Mesenchymal stem cell (in vitro differentiated cells and primary cell): Measurements from ENCODE around the gene FBXW8.

Experiments used
- DNase-seq: peaks from one replicate; pipeline ENCODE4 v3.0.0-alpha.2; 2013
- H2AFZ ChIP-seq: one replicate; pipeline ENCODE4 v1.6.1; 2013; ENCODE audit warnings: low read depth, mild to moderate bottlenecking, control low read depth, inconsistent platforms, low read length, moderate library complexity
- H2AK5ac ChIP-seq: 2 replicates; pipeline ENCODE4 v1.6.1; 2013; ENCODE audit warnings: low read length, moderate library complexity, mild to moderate bottlenecking, inconsistent platforms; ENCODE audit not compliant: severe bottlenecking
- H2BK120ac ChIP-seq: one replicate; pipeline ENCODE4 v1.6.1; 2013; ENCODE audit warnings: low read depth, mild to moderate bottlenecking, inconsistent platforms, low read length, moderate library complexity
- H2BK12ac ChIP-seq, 2 experiments: one replicate each; pipeline ENCODE4 v1.6.1; 2013; ENCODE audit warnings: inconsistent platforms in 2 of 2, low read length in 2 of 2, mild to moderate bottlenecking in 2 of 2, moderate library complexity in 2 of 2, control low read depth in 1 of 2
- H2BK15ac ChIP-seq: one replicate; pipeline ENCODE4 v1.6.1; 2013; ENCODE audit warnings: mild to moderate bottlenecking, low read depth, inconsistent platforms; ENCODE audit not compliant: poor library complexity, severe bottlenecking
- H2BK5ac ChIP-seq: 2 replicates; pipeline ENCODE4 v1.6.1; 2013; ENCODE audit warnings: low read depth, mild to moderate bottlenecking, low read length, control low read depth, inconsistent platforms; ENCODE audit not compliant: poor library complexity, severe bottlenecking
- H3K14ac ChIP-seq, 2 experiments: one replicate each; pipeline ENCODE4 v1.6.1; 2013; ENCODE audit warnings: inconsistent platforms in 2 of 2, low read length in 2 of 2, control low read depth in 1 of 2, mild to moderate bottlenecking in 1 of 2, moderate library complexity in 1 of 2
- H3K18ac ChIP-seq, 2 experiments: one replicate each; pipeline ENCODE4 v1.6.1; 2013; ENCODE audit warnings: inconsistent platforms in 2 of 2, low read length in 2 of 2, control low read depth in 1 of 2, low read depth in 1 of 2, mild to moderate bottlenecking in 1 of 2
- H3K23ac ChIP-seq, 2 experiments: one replicate each; pipeline ENCODE4 v1.6.1; 2013; ENCODE audit warnings: inconsistent platforms in 2 of 2, low read length in 2 of 2, mild to moderate bottlenecking in 2 of 2, moderate library complexity in 2 of 2, control low read depth in 1 of 2
- H3K27ac ChIP-seq: 2 replicates; pipeline ENCODE4 v1.5.1; 2013; ENCODE audit warnings: mild to moderate bottlenecking, moderate library complexity, low read length, control low read depth, inconsistent platforms; ENCODE audit not compliant: poor library complexity, severe bottlenecking
- H3K27me3 ChIP-seq, 2 experiments: 2 replicates each; pipeline versions ENCODE4 v1.6.1 to v1.7.0; 2013; ENCODE audit warnings: low read length in 2 of 2, mild to moderate bottlenecking in 2 of 2, moderate library complexity in 2 of 2, control low read depth in 1 of 2, inconsistent platforms in 1 of 2; ENCODE audit not compliant: control insufficient read depth in 1 of 2, insufficient read depth in 1 of 2
- H3K36me3 ChIP-seq, 2 experiments: 2 replicates each; pipeline versions ENCODE4 v1.6.1 to v1.7.0; 2013; ENCODE audit warnings: low read length in 2 of 2, control low read depth in 1 of 2, inconsistent platforms in 1 of 2, low read depth in 1 of 2, mild to moderate bottlenecking in 1 of 2; ENCODE audit not compliant: insufficient read depth in 2 of 2, control insufficient read depth in 1 of 2
- H3K4ac ChIP-seq, 2 experiments: one replicate each; pipeline ENCODE4 v1.6.1; 2013; ENCODE audit warnings: inconsistent platforms in 2 of 2, low read length in 2 of 2, mild to moderate bottlenecking in 2 of 2, moderate library complexity in 2 of 2, control low read depth in 1 of 2, low read depth in 1 of 2
- H3K4me1 ChIP-seq: 2 replicates; pipeline ENCODE4 v1.6.1; 2013; ENCODE audit warnings: low read depth, low read length, control low read depth; ENCODE audit not compliant: control insufficient read depth, insufficient read depth
- H3K4me2 ChIP-seq: 2 replicates; pipeline ENCODE4 v1.6.1; 2013; ENCODE audit warnings: low read length, mild to moderate bottlenecking, inconsistent platforms; ENCODE audit not compliant: poor library complexity, severe bottlenecking
- H3K4me3 ChIP-seq, 2 experiments: 2 replicates each; pipeline versions ENCODE4 v1.5.1 to v1.7.0; 2013; ENCODE audit warnings: low read length in 2 of 2, mild to moderate bottlenecking in 2 of 2, control low read depth in 1 of 2, low read depth in 1 of 2; ENCODE audit not compliant: insufficient read depth in 1 of 2
- H3K79me1 ChIP-seq: replicated peaks from 2 replicates; pipeline ENCODE4 v1.6.1; 2013; ENCODE audit warnings: mild to moderate bottlenecking, control low read depth, low read length, inconsistent platforms; ENCODE audit not compliant: poor library complexity, severe bottlenecking
- H3K9ac ChIP-seq: 2 replicates; pipeline ENCODE4 v1.7.0; 2013; ENCODE audit warnings: mild to moderate bottlenecking, low read length, moderate library complexity
- H3K9me3 ChIP-seq: 2 replicates; pipeline ENCODE4 v1.7.0; 2013; ENCODE audit warnings: mild to moderate bottlenecking, low read length; ENCODE audit not compliant: control insufficient read depth
- H4K8ac ChIP-seq: one replicate; pipeline ENCODE4 v1.6.1; 2013; ENCODE audit warnings: inconsistent platforms, mild to moderate bottlenecking, low read length, moderate library complexity
- H4K91ac ChIP-seq: one replicate; pipeline ENCODE4 v1.6.1; 2013; ENCODE audit warnings: mild to moderate bottlenecking, low read length, inconsistent platforms
- WGBS: methylation state at CpG from one replicate; pipeline ENCODE4 v1.1.7; 2013; ENCODE audit warnings: mixed read lengths; 5-methylcytosine and 5-hydroxymethylcytosine counted together

Gene FBXW8

GRCh38 chr12:117039891-117040309 is 129.2 kb downstream of the FBXW8 start:
- Histone ChIP-seq H3K4me1 (peaks cover 5% of the 10 kb centered on the region), H3K9ac (no peak overlapping the region), H3K23ac (no peak overlapping the region), H2BK12ac (no peak overlapping the region), H3K18ac (no peak overlapping the region), H3K14ac (no peak overlapping the region), H3K36me3 (no peaks in the 10 kb centered on the region), H3K27ac (no peak overlapping the region), H3K27me3 (peaks cover 9 to 46% of the 10 kb centered on the region in 2 experiments), H3K4me3 (no peak overlapping the region), H3K79me1 (no peaks in the 10 kb centered on the region), H3K9me3 (no peaks in the 10 kb centered on the region), H2BK5ac (no peak overlapping the region), H2AFZ (no peak overlapping the region), H4K8ac (no peak overlapping the region), H4K91ac (no peak overlapping the region), H3K4me2 (no peak overlapping the region), H2BK15ac (no peak overlapping the region), H2AK5ac (no peak overlapping the region), H2BK120ac (no peak overlapping the region), H3K4ac (no peak overlapping the region)
- 91% methylated on average over 19 of the region's 19 CpGs for WGBS
- no peak for DNase-seq

GRCh38 chr12:117040496-117040895 is 129.7 kb downstream of the FBXW8 start:
- Histone ChIP-seq H4K91ac (no peak overlapping the region), H2BK5ac (no peak overlapping the region), H2BK12ac (no peak overlapping the region), H3K9ac (no peak overlapping the region), H3K79me1 (no peaks in the 10 kb centered on the region), H3K27ac (no peak overlapping the region), H4K8ac (no peak overlapping the region), H2AK5ac (no peak overlapping the region), H2BK15ac (no peak overlapping the region), H3K27me3 (peaks cover 9 to 46% of the 10 kb centered on the region in 2 experiments), H3K4ac (no peak overlapping the region), H2BK120ac (no peak overlapping the region), H2AFZ (no peak overlapping the region), H3K4me3 (no peak overlapping the region), H3K4me2 (no peak overlapping the region), H3K4me1 (peaks cover 5% of the 10 kb centered on the region), H3K14ac (no peak overlapping the region), H3K23ac (no peak overlapping the region), H3K36me3 (no peaks in the 10 kb centered on the region), H3K18ac (no peak overlapping the region), H3K9me3 (no peaks in the 10 kb centered on the region)
- DNase-seq, result no peak
- WGBS, result 91% methylated on average over 13 of the region's 13 CpGs

GRCh38 chr12:117041798-117042170 is 131.0 kb downstream of the FBXW8 start:
- Histone ChIP-seq H3K23ac (no peak overlapping the region), H3K79me1 (no peaks in the 10 kb centered on the region), H2AFZ (no peak overlapping the region), H2BK15ac (no peak overlapping the region), H3K27me3 (peaks cover 9 to 48% of the 10 kb centered on the region in 2 experiments), H3K4me3 (no peak overlapping the region), H3K9ac (no peak overlapping the region), H4K91ac (no peak overlapping the region), H2BK5ac (no peak overlapping the region), H2BK120ac (no peak overlapping the region), H2AK5ac (no peak overlapping the region), H3K4ac (no peak overlapping the region), H3K36me3 (no peaks in the 10 kb centered on the region), H3K27ac (no peak overlapping the region), H2BK12ac (no peak overlapping the region), H3K14ac (no peak overlapping the region), H3K18ac (no peak overlapping the region), H3K4me2 (no peak overlapping the region), H3K9me3 (no peaks in the 10 kb centered on the region), H4K8ac (no peak overlapping the region), H3K4me1 (peaks cover 9% of the 10 kb centered on the region)
- 94% methylated on average over 9 of the region's 11 CpGs for WGBS
- DNase-seq, result no peak

GRCh38 chr12:117042171-117042842 is 131.6 kb downstream of the FBXW8 start:
- Histone ChIP-seq H4K8ac (no peak overlapping the region), H2BK120ac (no peak overlapping the region), H3K23ac (no peak overlapping the region), H3K4me2 (no peak overlapping the region), H3K9ac (no peak overlapping the region), H2AFZ (no peak overlapping the region), H2BK5ac (no peak overlapping the region), H3K14ac (peak overlapping the region in 1 of 2 experiments; percentile 5), H4K91ac (no peak overlapping the region), H3K4me1 (peaks cover 9% of the 10 kb centered on the region), H2BK12ac (no peak overlapping the region), H3K36me3 (no peaks in the 10 kb centered on the region), H3K9me3 (no peaks in the 10 kb centered on the region), H3K27ac (no peak overlapping the region), H2BK15ac (no peak overlapping the region), H3K79me1 (no peaks in the 10 kb centered on the region), H2AK5ac (no peak overlapping the region), H3K27me3 (peaks cover 9 to 50% of the 10 kb centered on the region in 2 experiments), H3K4ac (no peak overlapping the region), H3K4me3 (no peak overlapping the region), H3K18ac (peak overlapping the region in 1 of 2 experiments; percentile 16)
- WGBS, result 79% methylated on average over 23 of the region's 23 CpGs
- DNase-seq, result peak; percentile 16
